Activated CD8-positive, alpha-beta memory T cell treated with anti-CD3 and anti-CD28 coated beads for 48 hours (primary cell): ENCODE results near the gene GLP1R.

Experiments used
- DNase-seq, 3 experiments: peaks; one replicate each; pipeline ENCODE4 v3.0.0-alpha.2; 2020; ENCODE audit warnings: low read depth in 2 of 3, low spot score in 2 of 3

GLP1R gene

DNA sequence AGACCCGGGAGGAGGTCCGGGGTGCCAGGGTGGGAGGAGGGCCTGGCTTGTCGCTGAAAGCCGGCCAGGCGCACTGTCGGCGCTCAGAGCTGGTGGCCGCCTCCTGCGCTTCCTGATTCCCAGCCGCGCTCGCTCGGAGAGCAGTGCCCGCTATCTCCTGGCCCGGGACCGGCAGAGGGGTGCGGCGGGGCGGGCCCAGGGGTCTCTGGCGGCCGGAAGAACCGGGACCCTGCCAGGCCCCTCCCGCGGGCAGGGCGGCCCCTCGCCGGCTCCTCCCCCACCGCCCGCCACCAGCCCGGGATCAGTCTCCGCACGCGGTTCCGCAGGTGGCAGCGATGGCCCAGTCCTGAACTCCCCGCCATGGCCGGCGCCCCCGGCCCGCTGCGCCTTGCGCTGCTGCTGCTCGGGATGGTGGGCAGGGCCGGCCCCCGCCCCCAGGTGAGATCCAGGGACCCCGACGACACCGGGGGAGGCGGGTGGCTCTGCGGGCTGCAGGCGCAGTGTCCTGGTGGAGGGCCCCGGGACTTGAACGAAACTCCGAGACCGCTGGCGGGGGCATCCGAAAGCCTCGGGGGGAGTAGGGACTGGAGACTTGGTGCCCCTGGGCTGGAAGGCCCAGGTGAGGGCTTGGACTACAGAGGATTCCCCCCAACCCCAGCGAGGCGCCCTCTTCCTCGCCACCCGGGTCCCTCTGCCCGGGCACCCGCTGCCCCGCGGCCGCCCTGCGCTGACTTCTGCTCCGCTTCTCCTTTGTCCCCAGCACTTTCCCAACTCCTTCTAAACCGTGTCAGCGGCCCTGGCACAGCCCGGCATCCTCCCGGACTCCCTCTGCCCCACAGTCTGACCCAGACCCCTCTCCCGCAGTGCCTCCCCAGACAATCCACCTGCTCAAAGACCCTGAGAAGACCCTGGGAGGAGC lies at the start of gene GLP1R:
Gene GLP1R (plus strand): TSS at position 301 of the 919 bp plus-strand sequence. CDS start 60 bp downstream, at position 361.
- no peak for DNase-seq

DNA sequence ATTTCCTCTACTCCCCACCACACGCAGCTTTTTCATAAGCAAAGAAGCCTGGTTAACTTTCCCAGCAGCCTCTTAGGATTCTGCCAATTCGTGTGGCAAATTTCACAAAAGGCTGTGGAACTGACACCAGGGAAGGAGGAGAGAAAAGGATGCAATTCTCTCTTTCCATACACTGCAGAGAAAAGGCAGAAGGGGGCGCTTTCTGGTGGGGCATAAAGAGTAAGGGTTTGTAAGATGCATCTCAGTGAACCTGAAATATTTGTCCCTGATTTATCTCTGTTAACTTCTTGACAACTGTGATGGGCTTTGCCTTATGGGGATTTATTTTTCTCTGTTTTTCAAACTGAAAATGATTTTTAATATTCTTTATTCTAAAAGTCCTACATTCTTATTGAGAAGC lies 45.5 kb upstream of the GLP1R start:
- no peak for DNase-seq

DNA sequence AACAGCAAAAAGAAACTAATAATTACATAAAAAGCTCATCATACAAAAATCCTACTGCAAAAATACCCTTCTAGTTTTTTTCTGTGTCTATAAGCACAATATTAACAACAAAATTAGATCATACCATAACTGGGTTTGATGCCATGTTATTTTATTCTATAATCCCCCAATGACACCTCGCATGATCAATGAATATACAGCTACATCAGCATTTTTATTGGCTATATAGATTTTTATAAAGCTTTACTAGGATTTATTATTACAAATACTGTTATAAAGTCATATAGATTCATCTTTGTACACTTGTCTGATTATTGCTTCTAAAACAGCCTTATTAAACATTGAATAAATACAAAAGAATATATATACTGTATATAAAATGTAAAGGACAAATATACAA lies 45.1 kb upstream of the GLP1R start:
- DNase-seq: no peak

DNA sequence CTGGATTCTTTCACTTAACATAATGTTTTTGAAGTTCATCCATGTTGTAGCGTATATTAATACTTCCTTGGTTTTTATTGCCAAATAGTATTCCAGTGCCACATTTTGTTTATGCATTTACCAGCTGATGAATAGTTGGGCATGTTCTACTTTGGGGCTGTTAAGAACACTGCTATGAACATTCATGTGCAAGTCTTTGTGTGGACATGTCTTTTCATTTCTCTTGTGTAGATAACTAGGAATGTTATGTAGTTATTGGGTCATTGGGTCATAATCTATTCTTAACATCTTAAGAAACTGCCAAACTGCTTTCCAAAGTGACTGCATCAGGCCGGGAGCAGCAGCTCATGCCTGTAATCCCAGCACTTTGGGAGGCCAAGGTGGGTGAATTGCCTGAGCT lies 43.8 kb upstream of the GLP1R start:
- no peak for DNase-seq

DNA sequence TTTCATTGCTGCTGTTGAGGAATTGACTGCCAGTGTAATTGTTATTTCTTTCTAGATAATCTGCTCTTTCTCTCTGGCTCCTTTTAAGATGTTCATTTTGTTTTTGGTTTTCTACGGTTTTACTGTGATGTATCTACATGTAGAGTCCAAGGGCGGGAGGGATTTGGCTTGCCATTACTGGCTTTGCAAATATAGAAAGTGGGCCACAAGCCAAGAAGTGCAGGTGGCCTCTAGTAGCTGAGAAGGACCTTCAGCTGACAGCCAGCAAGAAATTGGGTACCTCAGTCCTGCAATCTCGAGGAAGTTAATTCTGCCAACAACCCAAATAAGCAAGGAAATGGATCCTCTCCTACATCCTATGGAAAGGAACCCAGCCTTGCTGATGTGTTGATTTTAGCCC lies 42.8 kb upstream of the GLP1R start:
- no peak for DNase-seq

DNA sequence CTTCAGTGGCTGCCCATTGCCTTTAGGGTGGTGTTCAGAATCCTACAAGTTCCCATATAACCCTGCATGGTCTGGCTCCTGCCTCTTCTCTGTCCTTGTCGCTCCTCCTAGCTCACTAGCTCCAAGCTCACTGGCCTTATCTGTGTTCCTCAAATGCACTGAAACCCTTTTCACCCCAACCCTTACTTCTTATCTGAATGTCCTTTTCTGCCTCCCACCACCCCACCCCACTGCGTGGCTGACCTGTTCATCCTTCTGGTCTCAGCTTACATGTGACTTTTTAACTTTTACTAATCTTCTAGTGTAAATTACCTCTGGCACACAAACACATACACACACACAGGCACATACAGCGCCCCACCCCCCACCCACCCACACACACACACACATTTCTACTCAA lies 41.0 kb upstream of the GLP1R start:
- no peak for DNase-seq

DNA sequence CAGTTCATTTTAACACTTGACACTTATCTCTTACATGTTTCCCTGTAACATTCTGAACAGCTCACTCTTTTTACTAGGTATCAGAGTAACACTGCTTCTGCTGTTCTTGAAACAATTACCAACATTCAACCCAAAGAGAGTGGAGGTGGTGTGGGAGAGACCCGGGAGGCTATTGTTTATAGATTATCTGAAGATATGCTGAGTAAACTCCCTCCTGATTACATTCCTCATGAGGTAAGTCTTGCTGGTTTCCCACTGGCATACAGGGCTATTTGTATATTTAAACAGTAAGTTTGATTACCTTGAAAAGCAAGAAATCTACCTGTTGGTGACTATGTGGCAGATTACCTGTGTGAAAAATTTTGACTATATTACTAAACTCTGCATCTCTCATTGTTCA lies 39.8 kb upstream of the GLP1R start:
- no peak for DNase-seq

DNA sequence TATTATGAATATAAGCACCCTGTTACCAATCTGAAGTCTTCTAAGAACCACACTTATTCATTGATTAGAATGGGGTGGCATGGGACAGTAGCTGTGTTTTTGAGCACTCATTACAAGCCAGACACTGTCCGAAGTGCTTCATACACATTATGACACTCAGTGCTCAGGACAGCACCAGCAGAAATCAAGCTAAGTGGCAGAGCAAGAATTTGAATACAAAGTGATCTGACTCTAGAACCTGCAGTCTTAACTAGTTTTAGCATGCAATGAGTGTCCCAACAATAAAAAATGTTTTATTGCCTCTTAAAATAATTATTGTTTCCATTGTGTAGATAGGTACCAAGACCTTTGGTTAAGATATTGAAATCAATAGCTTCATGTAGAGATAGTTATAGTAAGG lies 39.1 kb upstream of the GLP1R start:
- DNase-seq: no peak

DNA sequence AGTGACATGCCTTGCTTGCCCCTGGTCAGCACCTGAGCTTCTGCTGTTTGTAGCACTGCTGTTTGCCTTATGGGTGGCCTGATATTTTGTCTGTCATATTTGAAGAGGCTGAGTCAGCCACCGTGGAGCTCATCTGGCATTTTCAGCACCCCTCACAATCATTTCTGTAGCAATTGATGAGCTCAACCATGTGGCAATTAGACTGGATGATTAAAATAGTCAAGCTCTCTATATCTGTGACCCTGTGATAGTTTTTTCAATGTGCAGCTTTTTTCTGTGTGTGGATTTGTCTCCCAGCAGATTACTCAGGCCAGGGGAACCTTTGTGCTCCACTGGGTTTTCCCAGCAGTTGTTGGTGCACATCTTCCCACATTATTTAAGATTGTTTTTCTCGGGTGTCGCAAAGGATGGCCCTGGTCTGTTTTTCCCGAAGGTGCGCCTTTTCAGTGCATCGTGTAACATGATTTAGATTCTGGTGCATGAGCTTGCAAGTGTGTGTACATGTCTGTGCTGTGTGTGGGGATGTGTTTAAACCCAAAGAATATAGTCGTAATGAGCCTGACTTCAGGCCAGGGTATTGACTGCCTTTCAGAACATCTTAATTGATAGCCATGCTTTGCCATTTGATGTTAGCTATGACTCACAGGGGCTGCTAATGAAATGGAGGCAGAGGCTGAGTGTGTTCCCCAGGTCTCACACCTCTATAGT lies 31.6 kb upstream of the GLP1R start:
- DNase-seq: no peak

DNA sequence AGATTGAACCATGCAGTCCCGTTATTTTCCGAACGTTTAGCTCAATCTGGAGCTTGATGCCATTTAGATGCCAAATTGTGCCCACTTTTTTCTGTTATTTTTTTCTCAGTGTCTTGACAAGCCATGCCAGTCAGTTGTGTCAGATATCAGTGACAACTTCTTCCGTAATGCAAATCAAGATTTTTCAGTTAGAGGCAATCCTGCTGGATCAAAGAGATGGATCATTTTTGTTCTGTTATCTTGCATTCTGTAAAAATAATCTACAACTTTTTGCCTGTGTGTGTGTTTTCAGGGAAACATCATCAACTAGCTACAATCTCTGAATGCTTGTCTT lies 31.1 kb upstream of the GLP1R start:
- no peak for DNase-seq

DNA sequence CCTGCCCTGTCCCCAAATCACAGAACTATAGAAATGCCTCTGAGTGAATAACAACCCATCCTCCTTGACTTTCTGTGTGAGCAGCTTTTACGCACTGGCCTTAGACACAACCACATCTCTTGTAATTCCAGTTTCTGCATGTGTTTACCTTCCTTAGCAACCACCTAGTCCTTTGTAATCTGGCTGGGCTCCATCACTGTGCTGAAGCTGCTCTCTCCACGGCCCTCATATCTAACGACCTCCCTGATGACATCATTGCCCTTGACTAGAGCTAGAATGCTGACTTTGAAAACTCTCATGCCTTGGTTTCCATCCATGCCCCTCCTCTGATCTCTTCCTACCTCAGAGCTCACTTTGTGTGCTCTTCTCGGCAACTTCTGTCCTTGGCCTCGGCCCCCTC lies 30.5 kb upstream of the GLP1R start:
- no peak for DNase-seq

DNA sequence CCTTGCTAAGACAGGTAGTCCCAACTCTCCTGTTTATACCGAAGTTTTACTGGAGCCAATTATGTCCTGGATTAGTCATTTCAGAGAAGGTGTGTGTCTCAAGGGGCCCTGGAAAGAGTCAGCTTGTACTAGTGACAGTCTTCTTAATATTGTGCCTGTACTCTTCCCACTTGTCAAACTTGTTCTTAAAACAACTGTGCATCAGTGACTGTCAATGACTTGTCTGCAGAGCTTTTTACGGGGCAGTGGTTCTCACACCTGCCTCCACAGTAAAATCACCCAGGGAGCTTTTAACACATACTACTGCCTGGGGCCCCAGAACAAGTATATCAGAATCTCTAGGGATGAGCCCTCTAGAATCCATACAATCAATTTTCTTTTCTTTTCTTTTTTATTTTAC lies 28.4 kb upstream of the GLP1R start:
- no peak for DNase-seq

DNA sequence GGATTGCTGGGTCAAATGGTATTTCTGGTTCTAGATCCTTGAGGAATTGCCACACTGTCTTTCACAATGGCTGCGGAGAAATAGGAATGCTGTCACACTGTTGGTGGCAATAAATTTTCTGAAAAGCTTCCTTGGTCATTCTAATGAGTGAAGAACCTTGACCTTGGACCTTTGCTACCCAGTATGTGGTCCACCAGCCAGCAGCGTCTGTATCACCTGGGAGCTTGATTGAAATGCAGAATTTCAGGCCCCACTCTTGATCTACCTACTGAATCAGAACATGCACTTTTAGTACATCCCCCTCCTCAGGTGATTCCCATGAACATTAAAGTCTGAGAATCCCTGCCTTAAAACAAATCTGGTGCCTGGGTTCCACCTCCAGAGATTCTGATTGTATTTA lies 27.5 kb upstream of the GLP1R start:
- no peak for DNase-seq

DNA sequence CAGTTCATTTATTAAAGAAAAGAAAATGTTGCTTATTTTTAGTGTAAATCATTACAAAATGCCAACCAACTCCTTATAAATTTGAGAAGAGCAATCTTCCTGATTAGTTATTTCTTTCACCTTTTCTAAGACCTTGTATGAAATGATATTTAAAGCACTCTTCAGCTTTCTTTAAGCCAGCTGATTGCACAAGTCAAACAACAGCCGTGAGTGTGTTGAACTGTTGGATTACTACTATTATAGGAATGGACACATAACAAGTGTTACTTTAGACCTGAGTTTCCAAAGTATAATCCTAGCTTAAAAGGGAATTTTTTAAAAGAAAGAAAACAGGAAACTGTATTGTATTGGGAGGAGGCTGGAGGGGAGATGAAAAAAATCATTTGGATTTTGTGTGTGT lies 26.8 kb upstream of the GLP1R start:
- DNase-seq: no peak

DNA sequence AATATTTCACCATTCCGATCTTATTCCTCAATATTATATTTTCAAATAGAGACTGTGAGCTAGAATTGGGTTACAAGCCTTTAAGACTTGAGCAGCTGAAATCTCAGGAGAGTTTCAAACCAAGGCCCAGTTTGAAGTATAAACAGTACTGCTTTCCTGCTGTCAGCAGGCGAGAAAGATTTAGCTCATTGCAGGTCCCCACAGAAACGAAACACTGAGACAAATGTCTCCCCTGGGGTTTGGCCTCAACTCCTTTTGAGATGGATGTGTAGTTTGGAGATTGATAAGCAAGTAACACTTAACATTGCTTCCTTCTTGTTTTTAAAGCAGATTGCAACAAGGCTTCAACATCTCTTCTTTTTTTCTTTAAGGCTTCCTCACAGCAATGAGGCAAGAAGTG lies 22.4 kb upstream of the GLP1R start:
- no peak for DNase-seq

DNA sequence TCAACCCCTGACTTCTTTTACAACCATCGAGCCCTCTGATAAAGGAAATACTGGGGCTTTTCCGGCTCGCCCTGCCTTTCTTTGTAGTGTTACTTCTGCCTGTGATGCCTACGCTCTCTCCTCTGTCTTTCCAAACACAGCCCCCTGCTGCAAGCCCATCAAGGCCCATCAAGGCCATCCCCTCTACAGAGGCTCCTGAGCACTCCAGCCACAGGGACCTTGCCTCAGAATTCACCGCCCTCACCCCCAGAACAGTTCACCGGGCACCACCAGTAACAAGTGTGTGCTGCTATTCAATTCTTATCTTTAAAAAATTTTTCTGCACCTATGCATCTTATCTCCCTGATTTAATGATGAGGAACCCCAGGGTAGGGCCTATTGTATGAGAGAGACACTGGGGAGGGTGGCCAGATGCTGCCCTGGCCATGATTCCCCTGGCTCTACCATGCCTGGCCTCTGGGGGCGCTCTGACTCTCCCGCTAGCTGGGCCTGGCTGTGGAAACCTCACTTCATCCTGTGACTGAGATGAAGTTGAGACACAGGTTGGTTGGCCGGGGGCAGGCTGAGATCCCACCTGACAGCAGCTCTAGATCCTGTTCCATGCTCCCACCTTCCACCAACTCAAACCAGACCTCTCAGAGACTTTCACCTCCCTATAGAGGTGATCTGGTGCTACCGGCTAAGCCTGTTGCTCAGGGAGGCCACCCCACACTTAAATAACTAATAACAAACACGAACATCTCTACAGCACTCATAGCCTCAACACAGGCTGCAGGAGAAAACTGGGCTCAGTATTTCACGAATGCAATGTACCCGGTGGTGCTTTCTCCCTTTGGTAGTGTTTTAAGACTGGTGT lies 19.2 kb upstream of the GLP1R start:
- DNase-seq: peak in 2 of 3 experiments; percentile 31 to 47

DNA sequence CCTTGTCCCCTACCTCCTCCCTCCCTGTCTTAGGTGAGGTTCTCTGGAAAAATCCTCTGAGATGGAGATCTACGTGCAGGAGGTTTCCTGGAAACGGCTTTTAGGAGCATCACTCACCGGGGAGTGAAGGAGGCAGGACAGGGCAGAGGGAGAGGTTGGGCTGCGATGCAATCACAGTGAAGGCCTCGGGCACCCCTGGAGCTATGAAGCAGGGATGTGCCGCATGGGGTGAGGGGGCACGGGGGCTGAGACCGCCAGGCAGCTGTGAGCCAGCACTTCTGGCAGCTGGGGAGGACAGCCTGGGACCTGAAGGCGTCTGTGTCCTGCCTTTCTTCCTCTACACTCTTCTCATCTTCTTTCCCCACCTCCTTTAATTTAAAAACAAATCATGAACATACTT lies 12.9 kb upstream of the GLP1R start:
- no peak for DNase-seq

DNA sequence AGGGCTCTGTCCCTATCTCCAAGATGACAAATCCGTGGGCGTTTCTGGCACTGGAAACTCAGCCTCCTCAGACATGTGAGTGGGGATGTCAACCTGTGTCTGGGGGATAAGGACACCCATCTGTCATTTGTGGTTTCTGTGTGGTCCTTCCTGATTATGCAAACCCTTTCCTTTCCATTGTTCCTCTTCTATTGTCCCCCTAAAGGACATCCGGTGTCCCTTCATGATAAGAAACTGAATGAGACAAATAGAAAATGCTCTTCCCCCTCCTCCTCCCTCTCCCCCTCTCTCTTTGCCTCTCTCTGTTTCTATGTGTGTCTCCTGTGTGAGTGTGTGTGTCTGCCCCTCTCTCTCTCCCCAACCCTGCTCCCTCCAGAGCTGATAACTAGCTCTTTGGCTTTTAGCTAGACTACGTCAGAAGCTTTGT lies 11.5 kb upstream of the GLP1R start:
- no peak for DNase-seq

DNA sequence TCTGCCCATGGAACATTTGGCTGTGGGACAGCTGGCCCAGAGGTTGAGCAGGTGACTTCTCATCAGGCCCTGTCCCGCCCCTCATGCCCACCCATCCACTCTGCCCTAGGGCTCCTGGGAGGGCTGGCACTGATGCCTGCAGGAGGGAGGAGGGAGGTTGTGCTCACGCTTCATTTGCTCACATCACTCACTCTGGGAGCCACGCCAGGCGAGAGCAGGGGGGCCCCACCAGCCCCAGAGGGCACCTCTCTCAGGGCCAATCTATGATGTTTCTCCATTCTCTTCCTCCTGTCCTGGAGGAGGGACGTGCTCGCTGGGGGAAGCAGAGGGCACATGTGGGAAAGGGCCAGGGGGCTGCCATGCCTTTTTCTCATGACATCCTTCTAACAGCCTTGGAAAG lies 10.9 kb upstream of the GLP1R start:
- DNase-seq: no peak

DNA sequence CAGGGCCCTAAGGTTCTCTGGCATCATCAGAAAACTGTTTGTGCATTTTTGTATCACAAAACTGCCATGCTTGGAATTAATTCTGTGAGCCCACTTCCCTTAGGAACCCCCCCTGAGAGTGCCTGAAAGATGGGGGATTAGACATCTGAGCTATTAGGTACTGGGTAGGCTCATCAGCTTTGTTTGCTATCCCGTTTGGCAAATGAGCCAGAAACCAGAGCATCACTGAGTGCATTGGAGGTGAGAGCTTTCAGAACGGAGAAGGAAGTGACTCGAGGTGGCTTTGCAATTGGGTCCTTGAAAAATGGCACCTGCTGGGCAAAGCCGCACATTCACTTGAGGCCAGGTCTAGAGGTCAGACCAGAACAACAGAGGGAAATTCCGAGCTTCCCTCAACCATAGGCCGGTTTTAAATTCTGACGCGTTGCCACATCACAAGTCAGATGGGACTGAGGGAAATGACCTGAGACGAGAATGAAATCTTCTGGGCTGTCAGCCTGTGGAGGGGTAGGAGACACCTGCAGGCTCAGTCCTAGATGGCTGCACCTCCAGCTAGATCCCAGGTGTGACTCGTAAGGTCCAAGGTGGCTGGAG lies 8.4 kb upstream of the GLP1R start:
- DNase-seq: no peak

DNA sequence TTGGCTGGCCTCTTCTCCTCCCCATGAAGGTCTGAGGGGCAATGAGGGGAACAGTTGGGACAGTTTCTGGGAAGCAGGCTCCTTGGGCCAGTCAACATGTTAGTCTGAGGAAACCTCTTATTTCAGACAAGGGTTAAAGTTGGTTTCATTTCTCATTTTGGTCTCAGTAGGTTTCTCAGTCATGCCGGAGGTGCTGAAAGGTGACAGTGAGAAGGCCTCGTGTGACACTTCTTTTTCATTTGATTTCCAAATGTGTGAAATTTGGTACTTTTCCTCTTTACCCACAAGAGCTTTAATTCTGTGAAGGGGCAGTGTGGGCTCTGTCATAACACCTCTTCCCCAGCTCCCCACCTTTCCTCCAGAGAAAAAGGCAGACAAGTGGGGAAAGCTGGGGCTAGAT lies 7.5 kb upstream of the GLP1R start:
- no peak for DNase-seq
